WTC11 (cell line): ENCODE data around the gene NPB. TPM values are rescaled to one million over a fixed set of nuclear protein-coding genes. Genes with fewer than 3 reads are reported as not detected.

Source experiments
- ATAC-seq: fragments of 200-7000 bp; cut with Tn5 transposase; 2 replicates; pipeline ENCODE4 v1.10.0; 2021; ENCODE audit warnings: mild to moderate bottlenecking, moderate library complexity
- CTCF ChIA-PET: fragments of 300-600 bp; sonication (Branson Sonifier 250); formaldehyde crosslinking; loops from one replicate; lab custom pipeline; 2021; ENCODE audit warnings: antibody characterized with exemption; lab: Charles Lee
- POLR2A ChIA-PET: fragments of 350-600 bp; sonication (Branson Sonifier 250); formaldehyde crosslinking; loops from one replicate; lab custom pipeline; 2021; ENCODE audit warnings: antibody characterized with exemption; lab: Charles Lee
- DNase-seq: peaks from one replicate; pipeline ENCODE4 v3.0.0; 2021; ENCODE audit warnings: low spot score
- H3K27ac Mint-ChIP-seq: 2 replicates; pipeline ENCODE4 v1.8.0; 2021; ENCODE audit warnings: mixed read lengths
- H3K27me3 Mint-ChIP-seq: 2 replicates; pipeline ENCODE4 v1.8.0; 2021; ENCODE audit warnings: low read depth, mild to moderate bottlenecking, moderate library complexity, mixed read lengths
- H3K36me3 Mint-ChIP-seq: 2 replicates; pipeline ENCODE4 v1.8.0; 2021; ENCODE audit warnings: mixed read lengths
- H3K4me1 Mint-ChIP-seq: 2 replicates; pipeline ENCODE4 v1.8.0; 2022; ENCODE audit warnings: mixed read lengths
- H3K4me3 Mint-ChIP-seq: 2 replicates; pipeline ENCODE4 v1.8.0; 2021; ENCODE audit warnings: mild to moderate bottlenecking, moderate library complexity, mixed read lengths
- H3K9me3 Mint-ChIP-seq: 2 replicates; pipeline ENCODE4 v1.8.0; 2021; ENCODE audit warnings: mixed read lengths
- AFF4 ChIP-seq: sonication (generic); formaldehyde crosslinking; IDR thresholded peaks from 2 replicates; pipeline ENCODE4 v1.8.1; 2023; ENCODE audit warnings: mild to moderate bottlenecking, missing genetic modification reagents, borderline replicate concordance
- ERG ChIP-seq: fragments of 250-450 bp; sonication (Bioruptor Pico); IDR thresholded peaks from 2 replicates; pipeline ENCODE4 v1.8.0; 2021; ENCODE audit warnings: mild to moderate bottlenecking
- ETV6 ChIP-seq: sonication (generic); formaldehyde crosslinking; IDR thresholded peaks from 2 replicates; pipeline ENCODE4 v1.8.1; 2022; ENCODE audit warnings: mild to moderate bottlenecking, missing genetic modification reagents
- FOXJ3 ChIP-seq: sonication (generic); formaldehyde crosslinking; IDR thresholded peaks from 2 replicates; pipeline ENCODE4 v1.9.0; 2021; ENCODE audit warnings: missing genetic modification reagents, mild to moderate bottlenecking, borderline replicate concordance
- GRHL2 ChIP-seq: fragments of 250-450 bp; sonication (Bioruptor Pico); IDR thresholded peaks from 2 replicates; pipeline ENCODE4 v1.8.0; 2022; ENCODE audit warnings: mild to moderate bottlenecking, moderate library complexity; ENCODE audit not compliant: insufficient replicate concordance, severe bottlenecking
- JAZF1 ChIP-seq: fragments of 250-450 bp; sonication (Bioruptor Pico); IDR thresholded peaks from 2 replicates; pipeline ENCODE4 v1.9.0; 2021; ENCODE audit warnings: moderate library complexity, mild to moderate bottlenecking, inconsistent platforms
- JUN ChIP-seq: sonication (generic); formaldehyde crosslinking; IDR thresholded peaks from 2 replicates; pipeline ENCODE4 v1.8.0; 2023; ENCODE audit warnings: mild to moderate bottlenecking, missing genetic modification reagents
- NFATC4 ChIP-seq: fragments of 250-450 bp; sonication (Bioruptor Pico); IDR thresholded peaks from 2 replicates; pipeline ENCODE4 v1.9.0; 2021; ENCODE audit warnings: mild to moderate bottlenecking
- OVOL2 ChIP-seq: fragments of 250-450 bp; sonication (Bioruptor Pico); IDR thresholded peaks from 2 replicates; pipeline ENCODE4 v1.9.0; 2021; ENCODE audit warnings: mild to moderate bottlenecking, borderline replicate concordance
- PRDM15 ChIP-seq: sonication (generic); formaldehyde crosslinking; IDR thresholded peaks from 2 replicates; pipeline ENCODE4 v1.8.0; 2022; ENCODE audit warnings: missing genetic modification reagents
- SMAD4 ChIP-seq: sonication (generic); formaldehyde crosslinking; IDR thresholded peaks from 2 replicates; pipeline ENCODE4 v1.8.0; 2022; ENCODE audit warnings: mild to moderate bottlenecking, missing genetic modification reagents
- SP1 ChIP-seq: sonication (generic); formaldehyde crosslinking; conservative IDR thresholded peaks from 2 replicates; pipeline ENCODE4 v1.8.1; 2022; ENCODE audit warnings: missing genetic modification reagents
- TCF7 ChIP-seq: sonication (generic); formaldehyde crosslinking; IDR thresholded peaks from 2 replicates; pipeline ENCODE4 v1.8.0; 2022; ENCODE audit warnings: mild to moderate bottlenecking, low read depth, missing genetic modification reagents, moderate library complexity
- USF2 ChIP-seq: sonication (generic); formaldehyde crosslinking; IDR thresholded peaks from 2 replicates; pipeline ENCODE4 v1.8.1; 2023; ENCODE audit warnings: mild to moderate bottlenecking, missing genetic modification reagents, moderate library complexity
- total RNA-seq: library from RNA; stranded (reverse); gene quantifications from 3 replicates; pipeline ENCODE4 v1.2.3, GENCODE V29; 2021

NPB gene
- total RNA-seq, 1 experiment from 2014 or later = 1.9 TPM

GRCh38 chr17:81863123-81863675, 38.8 kb upstream of the NPB start (continued):
- no peak for TF ChIP-seq SP1 (CRISPR knock-in tag)

- POLR2A ChIA-PET = no interaction called here
- CTCF ChIA-PET = interaction anchor here (0.9 kb wide), 1 partner anchor 42 kb away, joined by 3 read pairs; no protein-coding TSS in a partner anchor
Observed at GRCh38 chr17:81863833-81864768, 37.9 kb upstream of the NPB start.

GRCh38 chr17:81865358-81865732, 36.7 kb upstream of the NPB start:
- CTCF ChIA-PET = interaction anchor here (1.1 kb wide), 1 partner anchor 63 kb away, joined by 3 read pairs; the partner anchor contains the start of gene MAFG
- Mint-ChIP-seq H3K4me3 (no peak overlapping the region), H3K36me3 (peaks cover 18% of the 10 kb centered on the region), H3K27ac (no peak overlapping the region), H3K4me1 (peaks cover 34% of the 10 kb centered on the region), H3K9me3 (no peaks in the 10 kb centered on the region), H3K27me3 (no peaks in the 10 kb centered on the region; the same call in 1 of the 2 replicates)
- TF ChIP-seq FOXJ3 (CRISPR knock-in tag) = no peak
- ATAC-seq (no peak), DNase-seq (no peak)
- POLR2A ChIA-PET = interaction anchor here (1.1 kb wide), 1 partner anchor 15 kb away, joined by 4 read pairs; no protein-coding TSS in a partner anchor

More at GRCh38 chr17:81863833-81864768, 37.9 kb upstream of the NPB start:
- TF ChIP-seq JAZF1 (CRISPR knock-in tag) (no peak), USF2 (no peak), SP1 (CRISPR knock-in tag) (no peak), JUN (CRISPR knock-in tag) (no peak), TCF7 (CRISPR knock-in tag) (no peak), GRHL2 (no peak), NFATC4 (CRISPR knock-in tag) (no peak), ERG (CRISPR knock-in tag) (no peak), SMAD4 (no peak)
- DNase-seq (no peak), ATAC-seq (no peak)
- no peak overlapping the region; the same call in 1 of the 2 replicates for H3K4me3 Mint-ChIP-seq
- no peaks in the 10 kb centered on the region for H3K9me3 Mint-ChIP-seq
- no peaks in the 10 kb centered on the region; the same call in 1 of the 2 replicates for H3K27me3 Mint-ChIP-seq
- peaks cover 33% of the 10 kb centered on the region for H3K4me1 Mint-ChIP-seq
- peak overlapping the region; percentile 34; the same call in 1 of the 2 replicates for H3K27ac Mint-ChIP-seq
- peaks cover 24% of the 10 kb centered on the region for H3K36me3 Mint-ChIP-seq

- ATAC-seq = no peak
- TF ChIP-seq PRDM15 (CRISPR knock-in tag) (no peak), AFF4 (no peak), OVOL2 (CRISPR knock-in tag) (no peak), ETV6 (no peak)
Observed at GRCh38 chr17:81865733-81866439, 36.2 kb upstream of the NPB start.

More at GRCh38 chr17:81865733-81866439, 36.2 kb upstream of the NPB start:
- no peak overlapping the region for H3K27ac Mint-ChIP-seq
- H3K9me3 Mint-ChIP-seq = no peaks in the 10 kb centered on the region
- POLR2A ChIA-PET = interaction anchor here (1.1 to 1.9 kb wide), 2 partner anchors 15 to 155 kb away, joined by 4 to 5 read pairs; no protein-coding TSS in a partner anchor
- no peaks in the 10 kb centered on the region for H3K27me3 Mint-ChIP-seq
- DNase-seq = no peak
- CTCF ChIA-PET = interaction anchor here (1.1 kb wide), 1 partner anchor 62 kb away, joined by 3 read pairs; the partner anchor contains the start of gene MAFG
- H3K36me3 Mint-ChIP-seq = peaks cover 18% of the 10 kb centered on the region
- H3K4me3 Mint-ChIP-seq = no peak overlapping the region
- peaks cover 34% of the 10 kb centered on the region for H3K4me1 Mint-ChIP-seq
